H9 (cell line): ENCODE data around the gene RAB11B. TPM values are rescaled to one million over a fixed set of nuclear protein-coding genes. Genes with fewer than 3 reads are reported as not detected.

ENCODE experiments used
- DNase-seq: peaks from one replicate; pipeline ENCODE4 v3.0.0-alpha.2; 2017
- H2AFZ ChIP-seq: one replicate; pipeline ENCODE4 v1.6.1; 2013; ENCODE audit warnings: mild to moderate bottlenecking, low read length, control low read depth, moderate library complexity
- H2AK5ac ChIP-seq: 2 replicates; pipeline ENCODE4 v1.6.1; 2013; ENCODE audit warnings: low read length, control low read depth, mixed read lengths; ENCODE audit not compliant: insufficient read length
- H2BK120ac ChIP-seq: one replicate; pipeline ENCODE4 v1.6.1; 2013; ENCODE audit warnings: low read depth, mild to moderate bottlenecking, low read length, control low read depth, inconsistent platforms; ENCODE audit not compliant: poor library complexity, severe bottlenecking
- H2BK12ac ChIP-seq: 2 replicates; pipeline ENCODE4 v1.6.1; 2013; ENCODE audit warnings: low read length, control low read depth, mixed read lengths, low read depth; ENCODE audit not compliant: insufficient read length
- H2BK15ac ChIP-seq: 2 replicates; pipeline ENCODE4 v1.6.1; 2013; ENCODE audit warnings: low read depth, low read length, control low read depth
- H2BK20ac ChIP-seq: one replicate; pipeline ENCODE4 v1.6.1; 2013; ENCODE audit warnings: low read depth, mild to moderate bottlenecking, low read length, control low read depth, inconsistent platforms; ENCODE audit not compliant: poor library complexity, severe bottlenecking
- H2BK5ac ChIP-seq: 2 replicates; pipeline ENCODE4 v1.6.1; 2013; ENCODE audit warnings: low read length, control low read depth, mixed read lengths; ENCODE audit not compliant: insufficient read length
- H3K14ac ChIP-seq: 2 replicates; pipeline ENCODE4 v1.6.1; 2013; ENCODE audit warnings: low read length, control low read depth; ENCODE audit not compliant: insufficient read depth
- H3K18ac ChIP-seq: 2 replicates; pipeline ENCODE4 v1.6.1; 2013; ENCODE audit warnings: low read depth, mild to moderate bottlenecking, mixed read lengths, low read length, control low read depth; ENCODE audit not compliant: insufficient read length
- H3K23ac ChIP-seq: 2 replicates; pipeline ENCODE4 v1.6.1; 2013; ENCODE audit warnings: low read length, control low read depth, mixed read lengths, low read depth; ENCODE audit not compliant: insufficient read length
- H3K23me2 ChIP-seq: 2 replicates; pipeline ENCODE4 v1.6.1; 2013; ENCODE audit warnings: low read depth, mild to moderate bottlenecking, mixed read lengths, low read length, control low read depth; ENCODE audit not compliant: insufficient read length, poor library complexity, severe bottlenecking
- H3K27ac ChIP-seq: 2 replicates; pipeline ENCODE4 v1.5.1; 2013; ENCODE audit warnings: low read length, control low read depth, mixed read lengths, low read depth; ENCODE audit not compliant: insufficient read length
- H3K27me3 ChIP-seq: 2 replicates; pipeline ENCODE4 v1.6.1; 2013; ENCODE audit warnings: low read length, control low read depth, inconsistent platforms; ENCODE audit not compliant: insufficient read depth
- H3K4ac ChIP-seq: 2 replicates; pipeline ENCODE4 v1.6.1; 2013; ENCODE audit warnings: low read depth, mild to moderate bottlenecking, control low read depth, inconsistent platforms, low read length, moderate library complexity
- H3K4me1 ChIP-seq: 2 replicates; pipeline ENCODE4 v1.6.1; 2013; ENCODE audit warnings: low read length, control low read depth, inconsistent platforms; ENCODE audit not compliant: insufficient read depth
- H3K4me2 ChIP-seq: 2 replicates; pipeline ENCODE4 v1.6.1; 2013; ENCODE audit warnings: low read length, control low read depth, mixed read lengths; ENCODE audit not compliant: insufficient read length, insufficient read depth
- H3K56ac ChIP-seq: 2 replicates; pipeline ENCODE4 v1.6.1; 2013; ENCODE audit warnings: low read depth, mild to moderate bottlenecking, mixed read lengths, low read length, control low read depth; ENCODE audit not compliant: insufficient read length
- H3K79me1 ChIP-seq: 2 replicates; pipeline ENCODE4 v1.6.1; 2013; ENCODE audit warnings: low read depth, mild to moderate bottlenecking, moderate library complexity, low read length, control low read depth, inconsistent platforms; ENCODE audit not compliant: insufficient read depth, poor library complexity, severe bottlenecking
- H3K79me2 ChIP-seq: 2 replicates; pipeline ENCODE4 v1.6.1; 2013; ENCODE audit warnings: low read length, control low read depth, inconsistent platforms; ENCODE audit not compliant: insufficient read depth
- H3K9ac ChIP-seq: 2 replicates; pipeline ENCODE4 v1.6.1; 2013; ENCODE audit warnings: low read length, control low read depth, mixed read lengths; ENCODE audit not compliant: insufficient read length; ENCODE audit errors: extremely low read depth
- H3K9me3 ChIP-seq: one replicate; pipeline ENCODE4 v1.6.1; 2013; ENCODE audit warnings: low read depth, low read length, inconsistent platforms; ENCODE audit not compliant: control insufficient read depth
- H3T11ph ChIP-seq: one replicate; pipeline ENCODE4 v1.6.1; 2013; ENCODE audit warnings: mild to moderate bottlenecking, low read length, control low read depth, inconsistent platforms
- H4K20me1 ChIP-seq: one replicate; pipeline ENCODE4 v1.6.1; 2013; ENCODE audit not compliant: control insufficient read depth, insufficient read length, insufficient read depth
- H4K5ac ChIP-seq: 2 replicates; pipeline ENCODE4 v1.6.1; 2013; ENCODE audit warnings: low read depth, mild to moderate bottlenecking, mixed read lengths, low read length, control low read depth; ENCODE audit not compliant: insufficient read length
- H4K8ac ChIP-seq: replicated peaks from 2 replicates; pipeline ENCODE4 v1.6.1; 2013; ENCODE audit warnings: low read length, control low read depth, mixed read lengths, low read depth; ENCODE audit not compliant: insufficient read length
- H4K91ac ChIP-seq: 2 replicates; pipeline ENCODE4 v1.6.1; 2013; ENCODE audit warnings: low read depth, mild to moderate bottlenecking, moderate library complexity, mixed read lengths, low read length, control low read depth; ENCODE audit not compliant: insufficient read length
- H3K27ac Mint-ChIP-seq, 3 experiments: 2 replicates in 2 of 3; 3 replicates in 1 of 3; pipeline ENCODE4 v1.8.0; 2020 to 2021; ENCODE audit warnings: mixed read lengths in 3 of 3, mild to moderate bottlenecking in 1 of 3, moderate library complexity in 1 of 3
- H3K27me3 Mint-ChIP-seq: 2 replicates; pipeline ENCODE4 v1.8.0; 2021; ENCODE audit warnings: low read depth, mild to moderate bottlenecking, moderate library complexity, mixed read lengths
- H3K36me3 Mint-ChIP-seq, 3 experiments: 2 replicates in 2 of 3; 3 replicates in 1 of 3; pipeline ENCODE4 v1.8.0; 2020 to 2021; ENCODE audit warnings: low read depth in 3 of 3, mixed read lengths in 3 of 3; ENCODE audit not compliant: insufficient read depth in 1 of 3
- H3K4me1 Mint-ChIP-seq, 2 experiments: 2 replicates each; pipeline ENCODE4 v1.8.0; 2020; ENCODE audit warnings: mixed read lengths in 2 of 2
- H3K4me3 Mint-ChIP-seq, 2 experiments: 2 replicates in 1 of 2; 3 replicates in 1 of 2; pipeline ENCODE4 v1.8.0; 2020 to 2021; ENCODE audit warnings: mild to moderate bottlenecking in 2 of 2, mixed read lengths in 2 of 2, moderate library complexity in 1 of 2
- H3K9me3 Mint-ChIP-seq, 2 experiments: 2 replicates in 1 of 2; 3 replicates in 1 of 2; pipeline ENCODE4 v1.8.0; 2020; ENCODE audit warnings: mild to moderate bottlenecking in 2 of 2, mixed read lengths in 2 of 2, moderate library complexity in 1 of 2
- WGBS: extraction: QIAGEN DNeasy Blood & Tissue Kit; methylation state at CpG from one replicate; pipeline ENCODE4 v1.1.7; 2013; ENCODE audit warnings: missing lambda C conversion rate, low lambda C conversion rate, mixed read lengths; ENCODE audit not compliant: insufficient read length; ENCODE audit errors: extremely low coverage; 5-methylcytosine and 5-hydroxymethylcytosine counted together
- total RNA-seq: library from RNA; stranded (reverse); gene quantifications from 2 replicates; pipeline ENCODE4 v1.2.1, GENCODE V29; 2021
- TF ChIP-seq, protein P1 (sequence below): fragments of 200-600 bp; sonication (generic); conservative IDR thresholded peaks from 3 replicates; pipeline ENCODE4 v1.8.0; 2021; ENCODE audit warnings: antibody characterized with exemption, mild to moderate bottlenecking

RAB11B gene
- total RNA-seq, 1 experiment from 2014 or later: 106 TPM

DNA sequence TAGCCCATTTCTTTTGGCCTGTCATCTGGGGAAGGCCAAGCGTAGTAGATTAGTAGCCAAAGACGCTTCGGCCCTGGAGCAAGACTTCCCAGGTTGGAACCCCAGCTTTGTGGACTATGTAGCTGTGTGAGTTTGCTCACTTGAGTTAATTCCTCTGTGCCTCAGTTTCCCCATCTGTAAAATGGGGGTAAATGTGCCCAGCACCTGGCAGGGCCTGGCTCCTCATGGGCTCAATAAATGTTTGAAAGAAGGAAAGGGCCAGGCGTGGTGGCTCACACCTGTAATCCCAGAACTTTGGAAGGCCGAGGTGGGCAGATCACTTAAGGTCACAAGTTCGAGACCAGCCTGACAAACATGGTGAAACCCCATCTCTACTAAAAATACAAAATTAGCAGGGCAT, 39.7 kb downstream of the RAB11B start:
- no peaks in the 10 kb centered on the region for H3K79me1 ChIP-seq
- H2AFZ ChIP-seq: no peak overlapping the region
- no peaks in the 10 kb centered on the region for H3K27me3 ChIP-seq
- H3K56ac ChIP-seq: no peak overlapping the region
- no peak for DNase-seq
- no peaks in the 10 kb centered on the region for H3K4me1 Mint-ChIP-seq
- no peak overlapping the region for H2BK12ac ChIP-seq
- H3K4me1 ChIP-seq: no peaks in the 10 kb centered on the region
- no peak overlapping the region for H3K23ac ChIP-seq
- no peak overlapping the region for H2BK120ac ChIP-seq
- no peak overlapping the region for H2BK5ac ChIP-seq
- no CpG with 5 or more reads among the region's 6 CpGs for WGBS
- no peaks in the 10 kb centered on the region for H3K9me3 ChIP-seq
- H3T11ph ChIP-seq: no peak overlapping the region
- no peak overlapping the region for H4K8ac ChIP-seq
- no peaks in the 10 kb centered on the region for H3K79me2 ChIP-seq
- no peak overlapping the region for H3K9ac ChIP-seq
- no peak overlapping the region for H3K18ac ChIP-seq
- no peaks in the 10 kb centered on the region; a peak in 1 of 5 replicates for H3K9me3 Mint-ChIP-seq
- no peak overlapping the region for H3K4me3 Mint-ChIP-seq
- H3K27me3 Mint-ChIP-seq: no peaks in the 10 kb centered on the region
- H3K4ac ChIP-seq: no peak overlapping the region
- H3K27ac Mint-ChIP-seq: no peak overlapping the region
- H3K27ac ChIP-seq: no peak overlapping the region
- peaks cover 4 to 7% (median 7%) of the 10 kb centered on the region in 3 experiments; a peak in 6 of 7 replicates for H3K36me3 Mint-ChIP-seq
- no peak overlapping the region for H2BK15ac ChIP-seq
- H2AK5ac ChIP-seq: no peak overlapping the region
- H3K4me2 ChIP-seq: no peak overlapping the region
- H2BK20ac ChIP-seq: no peak overlapping the region
- H4K5ac ChIP-seq: no peak overlapping the region
- TF ChIP-seq, protein P1, sequence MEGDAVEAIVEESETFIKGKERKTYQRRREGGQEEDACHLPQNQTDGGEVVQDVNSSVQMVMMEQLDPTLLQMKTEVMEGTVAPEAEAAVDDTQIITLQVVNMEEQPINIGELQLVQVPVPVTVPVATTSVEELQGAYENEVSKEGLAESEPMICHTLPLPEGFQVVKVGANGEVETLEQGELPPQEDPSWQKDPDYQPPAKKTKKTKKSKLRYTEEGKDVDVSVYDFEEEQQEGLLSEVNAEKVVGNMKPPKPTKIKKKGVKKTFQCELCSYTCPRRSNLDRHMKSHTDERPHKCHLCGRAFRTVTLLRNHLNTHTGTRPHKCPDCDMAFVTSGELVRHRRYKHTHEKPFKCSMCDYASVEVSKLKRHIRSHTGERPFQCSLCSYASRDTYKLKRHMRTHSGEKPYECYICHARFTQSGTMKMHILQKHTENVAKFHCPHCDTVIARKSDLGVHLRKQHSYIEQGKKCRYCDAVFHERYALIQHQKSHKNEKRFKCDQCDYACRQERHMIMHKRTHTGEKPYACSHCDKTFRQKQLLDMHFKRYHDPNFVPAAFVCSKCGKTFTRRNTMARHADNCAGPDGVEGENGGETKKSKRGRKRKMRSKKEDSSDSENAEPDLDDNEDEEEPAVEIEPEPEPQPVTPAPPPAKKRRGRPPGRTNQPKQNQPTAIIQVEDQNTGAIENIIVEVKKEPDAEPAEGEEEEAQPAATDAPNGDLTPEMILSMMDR: no peak
- H4K91ac ChIP-seq: no peak overlapping the region
- no peaks in the 10 kb centered on the region for H3K23me2 ChIP-seq
- no peaks in the 10 kb centered on the region for H4K20me1 ChIP-seq
- no peak overlapping the region for H3K14ac ChIP-seq
